Hepatocyte (in vitro differentiated cells): ENCODE data around the gene MIS18BP1. TPM values are rescaled to one million over a fixed set of nuclear protein-coding genes. Genes with fewer than 3 reads are reported as not detected.
"Not testable (repeated sequence)": the region's sequence is repeated elsewhere in the genome, so short reads cannot be mapped to it uniquely, and the experiment has no call there.

Source experiments
- DNase-seq: peaks from one replicate; pipeline ENCODE4 v3.0.0-alpha.2; 2016; ENCODE audit warnings: low spot score
- H2AFZ ChIP-seq: fragments of 200-600 bp; sonication (generic); 2 replicates; pipeline ENCODE4 v1.6.0; 2016; ENCODE audit warnings: antibody characterized with exemption, mild to moderate bottlenecking
- H3K27ac ChIP-seq: fragments of 200-600 bp; sonication (generic); 2 replicates; pipeline ENCODE4 v1.5.1; 2016; ENCODE audit warnings: mild to moderate bottlenecking
- H3K27me3 ChIP-seq: fragments of 200-600 bp; sonication (generic); 2 replicates; pipeline ENCODE4 v1.6.1; 2016
- H3K36me3 ChIP-seq: fragments of 200-600 bp; sonication (generic); replicated peaks from 2 replicates; pipeline ENCODE4 v1.5.1; 2016; ENCODE audit warnings: low read depth; ENCODE audit not compliant: insufficient read depth
- H3K4me1 ChIP-seq: fragments of 200-600 bp; sonication (generic); 2 replicates; pipeline ENCODE4 v1.5.1; 2016; ENCODE audit warnings: mild to moderate bottlenecking, moderate library complexity; ENCODE audit not compliant: insufficient read depth
- H3K4me2 ChIP-seq: fragments of 200-600 bp; sonication (generic); 2 replicates; pipeline ENCODE4 v1.6.0; 2016
- H3K4me3 ChIP-seq: fragments of 200-600 bp; sonication (generic); 2 replicates; pipeline ENCODE4 v1.5.1; 2016; ENCODE audit warnings: mild to moderate bottlenecking
- H3K79me2 ChIP-seq: fragments of 200-600 bp; sonication (generic); 2 replicates; pipeline ENCODE4 v1.6.0; 2017; ENCODE audit warnings: mild to moderate bottlenecking
- H3K9me2 ChIP-seq: fragments of 200-600 bp; sonication (generic); replicated peaks from 2 replicates; pipeline ENCODE4 v1.6.0; 2017; ENCODE audit warnings: mild to moderate bottlenecking; ENCODE audit not compliant: insufficient read depth
- H3K9me3 ChIP-seq: fragments of 200-600 bp; sonication (generic); 2 replicates; pipeline ENCODE4 v1.5.1; 2016; ENCODE audit warnings: low read depth, mild to moderate bottlenecking
- H4K20me1 ChIP-seq: fragments of 200-600 bp; sonication (generic); 2 replicates; pipeline ENCODE4 v1.6.0; 2016; ENCODE audit warnings: mild to moderate bottlenecking; ENCODE audit not compliant: insufficient read depth, poor library complexity, severe bottlenecking
- CTCF ChIP-seq: fragments of 200-600 bp; sonication (generic); IDR thresholded peaks from 2 replicates; pipeline ENCODE4 v1.5.1; 2016; ENCODE audit warnings: antibody characterized with exemption, mild to moderate bottlenecking; ENCODE audit not compliant: poor library complexity
- EZH2 ChIP-seq: fragments of 200-600 bp; sonication (generic); IDR thresholded peaks from 2 replicates; pipeline ENCODE4 v1.6.1; 2016; ENCODE audit warnings: antibody characterized with exemption, mild to moderate bottlenecking, borderline replicate concordance
- EZH2phosphoT487 ChIP-seq: fragments of 200-600 bp; sonication (generic); IDR thresholded peaks from one replicate; pipeline ENCODE4 v1.6.1; 2018; ENCODE audit warnings: antibody characterized with exemption, mild to moderate bottlenecking, low read depth, moderate library complexity; ENCODE audit not compliant: unreplicated experiment, severe bottlenecking
- WGBS: methylation state at CpG from one replicate; pipeline ENCODE4 v1.1.6; 2016; ENCODE audit warnings: low lambda C conversion rate; ENCODE audit errors: missing lambda C conversion rate; 5-methylcytosine and 5-hydroxymethylcytosine counted together
- polyA plus RNA-seq: library from polyadenylated mRNA; unstranded; fragments of >200 nt; fragmentation: Nextera tagmentation; extraction: Ambion mirVana; gene quantifications from 2 replicates; pipeline ENCODE4 v1.2.1, GENCODE V29; 2016
- total RNA-seq: library from RNA; depleted of rRNA; stranded (reverse); fragments of >200 nt; gene quantifications from 2 replicates; pipeline ENCODE4 v1.2.3, GENCODE V29; 2014

Gene MIS18BP1
- total and polyA plus RNA-seq, 2 experiments from 2014 or later: 6.8 to 23.5 TPM

GRCh38 chr14:45287610-45288009, 34.6 kb upstream of the MIS18BP1 start:
- Histone ChIP-seq H2AFZ (no peak overlapping the region), H3K4me3 (no peak overlapping the region), H3K9me2 (no peaks in the 10 kb centered on the region), H3K4me2 (no peak overlapping the region), H3K27ac (no peak overlapping the region), H3K4me1 (no peaks in the 10 kb centered on the region), H4K20me1 (no peaks in the 10 kb centered on the region), H3K79me2 (no peaks in the 10 kb centered on the region), H3K9me3 (no peaks in the 10 kb centered on the region), H3K36me3 (no peaks in the 10 kb centered on the region), H3K27me3 (no peaks in the 10 kb centered on the region)
- 67% methylated on average over 2 of the region's 2 CpGs for WGBS
- no peak for DNase-seq
- TF ChIP-seq CTCF (no peak), EZH2phosphoT487 (no peak), EZH2 (no peak)

- Histone ChIP-seq H3K36me3 (no peaks in the 10 kb centered on the region), H3K79me2 (no peaks in the 10 kb centered on the region), H3K27ac (no peak overlapping the region), H3K9me2 (no peaks in the 10 kb centered on the region), H3K4me1 (no peaks in the 10 kb centered on the region), H3K4me3 (no peak overlapping the region), H3K4me2 (no peak overlapping the region), H4K20me1 (no peaks in the 10 kb centered on the region), H2AFZ (no peak overlapping the region), H3K9me3 (no peaks in the 10 kb centered on the region), H3K27me3 (no peaks in the 10 kb centered on the region)
- no peak for DNase-seq
- TF ChIP-seq EZH2 (no peak), EZH2phosphoT487 (no peak)
- 81% methylated on average over 2 of the region's 2 CpGs for whole genome bisulfite sequencing
These were observed 31.8 kb upstream of the MIS18BP1 start for GRCh38 chr14:45284802-45285201.

GRCh38 chr14:45281731-45282400, 28.9 kb upstream of the MIS18BP1 start:
- H3K4me3 ChIP-seq, H3K79me2 ChIP-seq, H3K9me3 ChIP-seq, H3K4me2 ChIP-seq, H3K9me2 ChIP-seq, H2AFZ ChIP-seq, H3K27ac ChIP-seq, DNase-seq, H4K20me1 ChIP-seq, H3K27me3 ChIP-seq, H3K36me3 ChIP-seq, H3K4me1 ChIP-seq: not testable (repeated sequence)
- WGBS: 89% methylated on average over 12 of the region's 12 CpGs

- Histone ChIP-seq H3K36me3 (no peaks in the 10 kb centered on the region), H3K27ac (no peak overlapping the region), H3K27me3 (no peaks in the 10 kb centered on the region), H3K9me2 (no peaks in the 10 kb centered on the region), H3K79me2 (no peaks in the 10 kb centered on the region), H3K9me3 (no peaks in the 10 kb centered on the region), H4K20me1 (no peaks in the 10 kb centered on the region), H3K4me3 (no peak overlapping the region), H3K4me2 (no peak overlapping the region), H3K4me1 (no peaks in the 10 kb centered on the region), H2AFZ (no peak overlapping the region)
- DNase-seq: no peak
- WGBS: 89% methylated on average over 6 of the region's 6 CpGs
- TF ChIP-seq CTCF: no peak
- no peak for TF ChIP-seq EZH2phosphoT487
- TF ChIP-seq EZH2: no peak
These were observed 19.0 kb upstream of the MIS18BP1 start for GRCh38 chr14:45271858-45272537.
